ENCODE measurements around the gene ASPG.

The ASPG gene

DNA sequence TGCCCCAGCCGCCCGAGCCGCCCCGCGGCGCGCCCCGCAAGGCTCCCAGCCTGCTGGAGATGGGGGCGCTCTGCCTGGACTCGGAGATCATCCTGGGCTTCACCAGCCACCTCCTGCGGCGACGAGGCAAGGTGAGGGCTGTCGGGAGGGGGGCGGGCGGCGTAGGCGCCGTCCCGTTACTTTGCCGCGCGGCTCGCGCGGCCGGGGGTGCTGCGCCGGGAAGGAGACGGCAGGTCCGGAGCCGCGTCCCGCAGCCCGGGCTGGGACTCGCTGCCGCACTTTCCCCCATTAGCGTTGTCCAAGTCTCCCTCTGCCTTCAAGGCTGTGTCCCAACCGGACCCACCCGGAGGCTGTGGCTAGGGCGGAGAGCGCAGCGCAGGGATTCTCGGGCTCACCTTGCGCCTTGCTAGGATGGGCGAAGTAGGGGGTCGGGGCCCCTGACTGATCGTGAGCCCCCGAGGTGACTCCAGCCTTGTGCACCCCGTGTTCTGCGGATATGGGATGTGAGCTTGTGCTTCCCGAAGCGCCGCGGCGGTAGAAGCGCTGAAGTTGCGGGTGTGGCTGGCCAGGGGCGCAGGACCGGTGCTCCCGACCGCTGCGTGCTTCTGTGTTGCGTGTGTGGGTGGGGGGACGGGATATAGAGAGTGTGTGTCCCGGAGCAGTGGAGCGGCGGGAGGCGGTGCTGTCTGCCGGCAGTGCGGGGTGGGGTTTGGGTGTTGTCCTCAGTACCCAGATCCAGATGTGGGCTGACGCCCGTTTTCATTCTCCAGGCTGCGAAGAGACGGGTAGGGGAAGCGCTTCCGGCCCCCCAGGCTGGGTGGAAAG lies 51.2 kb downstream of the ASPG start:
- no peak for DNase-seq (ENCODE audit: low spot score)

DNA sequence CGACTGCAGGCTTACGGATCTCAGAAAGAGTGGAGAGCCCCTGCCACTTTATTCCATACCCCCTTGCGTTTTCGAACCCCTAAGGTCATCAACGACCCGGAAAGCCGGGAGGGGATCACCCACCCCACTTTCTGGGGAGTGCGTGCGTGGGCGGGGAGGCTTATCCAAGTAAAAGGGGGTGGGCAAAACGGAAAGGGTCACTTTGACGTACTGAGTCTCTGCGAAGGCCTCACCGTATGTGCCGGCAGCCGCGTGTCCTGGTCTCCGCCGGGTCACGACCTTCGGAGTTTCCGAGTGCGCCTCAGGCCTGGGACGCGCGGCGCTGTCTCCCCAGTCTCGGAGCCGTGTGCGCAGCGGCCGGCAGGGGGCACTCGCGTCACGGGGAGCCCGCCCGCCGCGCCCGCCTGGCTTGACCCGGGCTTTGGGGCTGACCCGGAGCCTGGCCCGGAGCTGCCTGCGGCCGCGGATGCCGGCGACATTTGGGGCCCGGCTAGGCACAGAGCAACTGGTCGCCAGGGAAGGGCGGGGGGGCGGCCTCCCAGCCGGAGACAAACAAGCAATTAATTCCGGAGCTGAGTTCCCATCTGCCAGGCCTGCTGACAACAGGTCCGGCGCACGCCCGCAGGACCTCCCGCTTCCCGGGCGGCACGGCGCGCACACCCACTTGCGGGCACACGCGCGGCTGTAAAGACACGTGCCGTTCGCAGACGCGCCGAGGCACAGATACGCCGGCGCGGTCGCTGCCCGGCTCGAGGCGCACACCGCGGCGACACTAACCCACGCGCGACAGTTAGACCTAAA lies 52.0 kb downstream of the ASPG start:
- DNase-seq (ENCODE audit: low spot score) = peak; percentile 19

DNA sequence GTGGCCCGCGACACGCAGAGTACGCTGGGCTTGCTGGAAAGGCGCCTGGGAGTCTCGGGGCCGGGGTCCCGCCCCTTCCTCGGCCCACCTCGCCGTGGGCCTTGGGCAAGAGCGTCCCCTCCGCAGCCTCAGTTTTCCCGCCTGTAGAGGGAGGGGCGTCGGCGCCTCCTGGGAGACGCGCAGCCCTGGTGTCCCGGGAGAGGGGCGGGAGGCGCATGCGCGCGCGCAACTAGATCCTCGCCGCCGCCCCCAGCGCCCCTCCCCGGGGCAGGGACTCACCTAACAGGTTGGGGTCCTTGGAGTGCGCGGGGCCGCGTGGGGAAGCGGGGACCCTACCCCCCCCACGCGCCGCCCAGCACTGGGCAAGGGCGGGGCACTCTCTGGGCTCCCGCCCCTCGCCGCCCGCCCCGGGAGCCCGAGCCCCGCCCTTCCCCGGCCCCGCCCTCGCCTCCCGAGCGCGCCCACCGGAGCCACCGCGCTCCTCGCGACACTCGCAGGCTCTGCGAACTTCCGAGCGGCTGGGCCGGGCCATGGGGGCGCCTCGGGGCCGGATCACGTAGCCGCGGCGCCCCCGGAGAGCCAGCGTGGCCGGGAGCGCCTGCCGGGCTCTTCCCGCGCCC lies 52.7 kb downstream of the ASPG start, which contains the start of gene KIF26A:
KIF26A (plus strand) TSS at position 490 of the 620 bp plus-strand sequence. CDS start 136 bp downstream, outside the sequence.
- no peak for DNase-seq (ENCODE audit: low spot score)

DNA sequence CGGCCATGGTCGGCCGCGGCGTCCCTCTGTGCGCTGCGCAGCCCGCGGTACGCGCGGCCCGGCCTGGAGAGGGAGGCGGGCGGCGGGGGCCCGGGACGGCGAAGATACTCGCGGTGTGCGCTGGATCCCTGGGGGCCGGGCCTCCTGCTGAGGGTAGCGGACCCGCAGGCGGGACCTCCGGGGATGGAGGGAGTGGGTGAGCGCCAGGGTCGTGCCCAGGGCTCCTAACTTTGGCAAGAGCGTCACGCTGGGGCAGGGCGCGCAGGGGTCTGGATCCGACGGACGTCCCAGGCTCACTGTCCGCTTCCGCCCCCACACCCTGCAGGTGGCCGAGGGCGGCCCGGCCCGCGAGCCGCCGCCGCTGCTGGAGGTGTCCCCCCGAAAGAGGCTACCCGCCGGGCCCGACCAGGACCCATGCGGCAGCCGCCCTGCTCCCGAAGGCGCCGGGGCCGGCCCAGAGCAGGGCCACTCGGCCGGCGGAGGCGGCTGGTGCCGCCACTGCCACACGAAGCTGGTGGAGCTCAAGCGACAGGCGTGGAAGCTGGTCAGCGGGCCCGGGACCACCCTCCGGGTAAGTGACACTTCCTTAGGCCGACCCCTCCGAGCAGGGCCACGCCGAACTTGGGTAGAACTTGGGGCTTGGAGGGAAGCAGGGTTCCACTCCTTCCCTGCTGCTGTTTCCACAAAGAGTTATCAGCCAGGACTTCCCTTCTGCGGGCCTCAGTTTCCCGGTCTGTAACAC lies 53.4 kb downstream of the ASPG start:
- DNase-seq (ENCODE audit: low spot score) = no peak

DNA sequence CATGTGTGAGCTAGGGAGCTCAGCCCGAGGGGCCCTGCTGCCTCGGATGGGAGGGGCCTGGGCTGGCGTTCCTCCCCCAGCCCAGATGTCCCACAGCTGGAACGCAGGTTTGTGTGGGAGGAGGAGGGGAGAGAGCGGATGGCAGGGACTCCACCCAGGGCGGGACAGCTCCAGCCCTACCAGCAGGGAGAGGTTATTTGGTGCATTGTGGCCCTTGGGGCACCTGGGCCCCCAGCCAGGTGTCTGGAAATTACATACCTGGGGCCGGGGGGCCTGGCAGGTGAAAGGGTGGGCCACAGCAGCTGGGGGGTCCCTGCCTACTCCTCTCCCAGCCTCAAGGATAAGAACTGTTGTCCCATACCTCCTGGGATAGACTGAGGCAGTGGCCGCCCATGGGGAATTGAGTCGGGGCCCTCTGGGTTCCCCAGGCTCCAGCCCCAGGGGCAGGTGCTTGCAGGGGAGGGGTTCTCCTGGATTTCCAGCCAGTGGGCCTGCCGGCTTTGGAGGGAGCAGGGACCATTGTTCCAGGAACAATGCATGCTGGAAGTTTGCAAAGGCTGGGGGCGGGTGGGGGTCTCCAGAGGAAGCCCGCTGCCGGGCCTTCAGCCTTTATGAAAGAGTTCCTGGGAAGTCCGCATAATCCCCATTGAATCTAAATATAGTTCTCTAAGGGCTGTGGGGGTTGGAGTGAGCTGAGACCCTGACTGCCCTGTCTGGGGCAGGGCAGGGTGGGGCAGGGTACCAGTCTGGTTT lies 54.1 kb downstream of the ASPG start:
- DNase-seq (ENCODE audit: low spot score) = no peak

DNA sequence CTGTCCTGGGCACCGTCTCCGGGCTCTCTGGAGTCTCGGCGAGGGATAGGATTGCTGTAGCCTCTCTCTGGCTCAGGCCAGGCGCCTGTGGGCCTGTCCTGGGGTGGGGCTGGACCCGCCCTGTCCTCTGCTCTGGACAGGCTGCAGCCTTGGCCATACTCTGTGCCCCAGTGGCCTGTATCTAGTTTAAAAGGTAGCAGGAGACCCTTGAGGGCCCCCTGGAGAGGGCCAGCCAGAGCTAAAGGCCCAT lies 54.6 kb downstream of the ASPG start:
- DNase-seq (ENCODE audit: low spot score) = no peak

DNA sequence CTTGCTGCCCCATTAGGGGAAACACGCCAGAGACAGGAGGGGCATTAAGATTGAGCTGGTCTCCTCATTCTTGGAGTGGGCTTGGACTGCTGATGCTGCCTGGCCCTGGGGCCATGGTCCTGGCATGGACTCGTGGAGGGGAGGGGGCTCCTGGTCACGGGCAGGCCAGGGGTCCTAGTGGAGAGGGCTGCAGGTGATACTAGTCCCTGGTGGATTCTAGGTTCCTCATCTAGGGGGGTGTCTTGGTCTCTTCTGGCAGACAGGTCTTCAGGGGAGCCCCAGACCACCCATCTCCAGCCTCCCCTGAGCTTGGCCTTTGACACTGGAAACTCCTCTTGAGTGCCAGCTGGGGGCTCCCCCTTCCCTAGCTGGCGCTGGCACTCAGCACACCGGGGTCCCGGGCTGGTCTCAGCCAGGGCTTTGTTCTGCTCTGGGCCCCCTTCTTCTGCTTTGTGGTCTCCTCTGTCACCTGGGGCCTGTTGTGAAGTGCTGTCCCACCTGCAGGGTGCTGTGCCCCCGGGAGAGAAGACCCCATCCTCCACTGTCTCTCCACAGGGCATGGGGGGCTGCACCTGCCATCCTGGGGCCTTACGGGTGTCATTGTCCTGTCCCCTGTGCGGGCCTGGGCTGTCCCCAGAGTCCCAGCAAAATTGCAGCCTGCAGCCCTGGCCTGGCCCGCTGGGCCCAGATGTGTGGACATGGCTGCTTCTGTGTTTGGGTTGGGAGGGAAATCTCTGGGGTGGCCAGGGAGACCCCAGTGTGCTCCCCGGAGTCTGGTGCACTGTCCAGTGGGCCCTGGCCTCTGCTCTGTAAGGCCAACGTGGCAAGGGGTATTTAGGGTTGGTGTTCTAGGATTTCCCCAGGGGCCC lies 55.2 kb downstream of the ASPG start:
- DNase-seq (ENCODE audit: low spot score) = no peak

DNA sequence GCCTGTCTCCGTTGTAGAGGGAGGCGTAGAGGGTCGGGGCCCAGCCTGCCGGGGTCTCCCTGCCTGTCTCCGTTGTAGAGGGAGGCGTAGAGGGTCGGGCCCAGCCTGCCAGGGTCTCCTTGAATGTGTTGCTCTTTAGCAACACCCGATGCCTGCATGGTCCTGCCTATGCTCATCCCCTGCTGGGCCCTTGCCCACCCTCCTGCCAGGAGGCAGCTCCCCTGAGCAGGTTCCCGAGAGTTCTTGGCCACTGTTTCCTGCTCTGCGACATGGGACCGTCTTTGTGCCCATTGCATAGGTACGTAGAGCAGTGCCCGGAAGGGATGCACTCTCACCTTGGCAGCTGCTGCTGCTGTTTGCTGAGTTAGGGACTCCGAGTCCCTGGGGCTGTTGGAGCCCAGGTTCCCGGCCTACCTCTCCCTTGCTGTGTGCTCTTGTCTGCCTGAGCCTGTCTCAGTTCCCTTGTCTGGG lies 56.2 kb downstream of the ASPG start:
- DNase-seq (ENCODE audit: low spot score) = no peak

DNA sequence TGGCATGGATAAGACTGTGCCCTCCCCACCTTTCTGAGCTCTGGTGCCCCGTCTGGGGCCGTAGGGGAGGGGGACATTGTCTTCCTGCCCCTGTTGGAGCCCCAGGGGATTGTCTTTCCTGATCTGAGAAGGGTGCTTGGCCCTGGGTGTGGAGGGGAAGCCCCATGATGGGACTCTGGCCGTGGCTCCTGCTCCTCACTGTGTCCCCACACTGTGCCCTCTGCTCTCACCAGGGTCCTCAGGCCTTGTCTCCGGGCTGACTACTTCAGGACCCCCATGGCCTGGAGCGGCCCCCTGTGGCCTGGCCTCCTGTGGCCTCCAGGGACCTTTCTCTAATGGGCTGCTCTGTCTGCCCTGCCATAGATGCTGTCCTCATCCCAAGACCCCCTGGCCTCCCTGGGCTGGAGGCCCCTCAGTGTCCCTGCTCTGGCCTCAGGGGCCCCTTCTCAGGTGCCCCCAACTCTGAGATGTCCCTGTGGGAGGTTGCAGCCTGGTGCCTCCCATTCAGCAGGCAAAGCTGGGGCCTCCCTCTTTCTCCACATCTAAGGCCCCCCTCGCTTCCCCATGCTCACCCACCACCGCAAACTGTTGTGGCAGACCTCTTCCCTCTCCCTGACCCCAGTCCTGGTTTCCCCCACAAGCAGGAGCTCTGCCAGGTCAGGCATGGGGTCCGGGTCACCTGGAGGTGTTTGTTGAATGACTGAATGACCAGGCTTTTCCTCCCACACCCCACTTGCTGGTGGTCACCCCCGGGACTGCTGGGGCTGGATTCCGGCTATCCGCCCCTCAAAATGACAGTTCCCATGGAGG lies 56.8 kb downstream of the ASPG start:
- DNase-seq (ENCODE audit: low spot score) = no peak

DNA sequence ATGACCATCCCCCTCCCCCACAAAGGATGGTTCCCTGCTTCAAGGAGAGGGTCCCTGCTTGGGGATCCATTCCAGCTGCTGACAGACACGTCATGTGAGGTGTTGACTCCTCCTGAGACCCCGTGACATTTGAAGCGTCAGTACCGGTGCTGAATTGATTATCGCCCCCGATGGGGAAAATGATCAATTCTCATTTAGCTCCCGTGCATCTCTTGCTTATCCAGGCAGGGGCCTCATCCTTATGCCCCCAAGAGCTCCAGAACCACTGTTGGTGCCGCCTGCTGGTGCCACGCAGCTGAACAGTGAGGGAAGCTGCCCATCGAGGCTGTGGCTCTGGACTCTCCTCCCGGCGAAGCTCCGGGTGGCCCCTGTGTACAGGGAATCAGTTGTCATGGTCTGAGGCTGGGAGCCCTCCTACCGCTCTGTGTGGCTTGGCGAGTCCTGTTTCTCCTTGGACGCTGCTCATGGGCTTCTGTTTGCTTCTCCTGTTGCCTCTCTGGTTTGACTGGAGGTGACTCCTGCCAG lies 57.5 kb downstream of the ASPG start:
- DNase-seq (ENCODE audit: low spot score) = no peak

DNA sequence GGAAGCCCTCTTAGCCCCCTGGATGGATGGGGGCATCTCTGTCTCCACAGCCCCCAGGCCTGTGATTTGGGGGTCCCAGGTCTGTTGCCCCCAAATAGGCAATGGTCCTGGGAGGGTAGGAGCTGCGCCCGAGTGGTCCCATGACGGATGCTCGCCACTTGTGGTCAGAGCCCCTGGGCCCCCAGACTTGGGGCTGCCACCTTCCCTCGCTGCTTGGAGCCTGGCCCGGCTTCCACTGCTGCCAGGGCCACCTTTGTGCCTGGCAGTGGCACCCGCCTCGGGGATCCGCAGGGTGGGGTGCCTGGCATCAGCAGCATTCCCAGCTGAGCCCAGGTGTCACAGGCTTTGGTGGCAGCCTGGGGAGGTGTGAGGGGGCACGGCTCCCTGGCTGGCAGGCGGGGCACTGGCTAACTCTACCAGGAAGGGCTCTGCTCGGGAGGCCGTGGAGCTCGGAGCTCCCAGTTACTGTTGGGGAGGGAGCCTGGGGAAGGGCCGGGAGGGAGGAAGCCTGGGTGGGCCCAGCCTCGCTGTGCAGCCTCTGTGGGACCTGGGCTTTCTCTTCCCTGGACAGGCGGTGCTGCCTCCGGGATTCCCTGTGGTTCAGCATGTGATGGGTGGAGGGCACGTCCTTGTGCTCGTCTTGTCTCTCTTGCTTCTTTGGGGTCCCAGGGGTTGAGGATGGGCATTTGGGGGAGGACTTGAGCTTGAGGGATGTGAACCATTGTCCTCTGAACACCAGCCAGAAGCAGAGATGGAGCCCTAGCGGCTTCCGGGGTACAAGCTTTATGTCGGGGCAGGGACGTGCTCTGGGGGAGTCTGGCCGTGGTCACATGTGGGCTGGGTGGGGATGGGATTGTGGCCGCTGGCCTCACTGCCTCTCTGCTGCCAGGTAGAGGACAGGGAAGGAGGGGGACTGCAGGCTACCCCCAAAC lies 58.3 kb downstream of the ASPG start:
- DNase-seq (ENCODE audit: low spot score) = no peak

DNA sequence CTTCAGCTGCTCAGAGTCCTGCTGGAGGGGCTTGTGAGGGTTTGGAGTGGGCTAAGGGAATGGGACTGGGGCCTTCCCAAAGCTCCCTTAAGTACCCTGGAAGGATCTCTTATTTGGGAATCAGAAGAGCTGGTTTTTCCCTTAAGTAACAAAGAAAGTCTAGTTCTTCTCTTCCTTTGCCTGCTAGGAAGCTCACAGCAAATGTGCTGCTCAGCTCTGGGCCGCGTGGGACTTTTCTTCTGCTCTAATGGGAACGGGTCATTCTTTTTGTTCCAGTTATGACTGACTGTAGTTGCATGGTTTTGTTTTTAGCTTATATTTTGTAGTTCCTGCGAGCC lies 58.9 kb downstream of the ASPG start:
- no peak for DNase-seq (ENCODE audit: low spot score)

DNA sequence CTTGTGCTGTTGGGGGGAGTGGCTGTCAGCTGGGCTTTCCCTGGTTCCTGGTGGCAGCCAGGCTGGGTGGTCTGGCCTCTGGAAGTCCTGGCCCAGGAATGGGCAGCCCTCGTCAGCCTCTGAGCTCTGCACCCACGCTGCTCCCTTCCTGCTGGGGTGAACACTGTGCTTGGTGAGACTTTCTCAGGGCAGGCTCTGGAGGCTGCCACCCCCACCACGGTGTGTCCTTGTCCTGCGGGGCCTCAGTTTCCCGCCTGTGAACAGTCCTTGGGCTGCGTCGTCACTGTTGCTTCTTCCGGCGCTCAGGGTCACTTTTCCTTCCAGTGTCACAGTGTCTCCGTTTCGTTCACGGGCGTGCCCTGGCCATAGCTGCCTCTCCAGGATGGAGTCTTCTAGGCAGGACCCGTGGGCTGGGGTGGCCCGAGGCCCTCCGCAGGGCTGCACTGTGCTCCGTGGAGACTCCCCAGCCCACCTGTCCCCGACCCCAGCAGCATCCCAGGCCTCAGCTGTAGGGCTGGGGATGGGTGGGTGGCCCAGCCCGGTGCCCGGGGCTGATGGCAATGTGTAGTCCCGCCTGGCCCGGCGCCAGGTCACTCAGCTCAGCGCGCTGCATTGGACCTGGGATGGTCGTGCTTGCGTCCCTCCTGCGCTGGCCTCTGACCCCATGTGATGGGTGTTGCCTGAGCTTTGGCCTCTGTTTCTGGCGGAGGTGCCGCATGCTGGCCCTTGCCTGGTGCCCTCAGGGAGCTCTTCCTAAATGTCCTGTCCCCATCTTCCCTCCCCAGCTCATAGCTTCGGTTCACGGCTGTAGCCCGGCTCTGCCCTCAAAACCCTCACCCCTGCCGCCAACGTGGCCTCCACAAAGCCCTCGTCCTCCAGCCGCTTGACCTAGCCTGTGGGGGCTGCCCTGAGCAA lies 59.7 kb downstream of the ASPG start:
- no peak for DNase-seq (ENCODE audit: low spot score)

DNA sequence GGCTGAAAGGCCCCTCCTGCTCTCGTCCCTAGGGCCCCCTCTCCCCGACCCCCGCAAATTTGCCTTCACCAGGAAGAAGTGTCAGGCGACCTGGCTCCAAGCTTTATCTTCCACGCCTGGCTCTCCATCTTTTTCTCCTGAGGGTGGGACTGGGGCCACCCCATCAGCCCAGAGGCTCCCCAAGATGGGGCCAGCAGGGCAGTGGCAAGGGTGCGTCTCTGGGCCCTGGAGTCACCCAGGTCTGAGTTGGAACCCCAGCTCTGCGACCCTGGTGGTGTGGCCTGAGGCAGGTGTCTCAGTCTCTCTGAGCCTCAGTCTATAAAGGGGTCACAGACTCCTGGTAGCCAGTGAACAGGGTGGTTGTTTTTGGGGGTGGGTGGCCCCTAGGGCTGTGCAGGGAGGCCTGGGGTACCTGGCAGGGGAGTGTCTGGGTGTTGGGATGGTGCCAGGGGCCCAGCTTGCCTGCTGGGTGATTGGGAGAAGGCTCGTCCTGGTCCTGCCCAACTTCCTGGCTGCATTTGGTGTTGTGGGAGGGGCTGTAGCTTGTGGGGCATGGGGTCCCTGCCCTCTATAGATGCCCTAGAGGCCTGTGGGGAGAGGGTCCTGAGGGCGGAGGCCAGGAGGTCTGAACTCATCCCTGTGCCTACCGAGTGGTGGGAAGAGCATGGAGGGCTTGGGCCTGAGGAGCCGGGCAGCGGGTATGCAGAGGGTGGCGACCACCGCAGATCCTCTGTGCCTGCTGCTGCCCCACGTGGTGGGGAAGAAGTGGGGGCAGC lies 60.5 kb downstream of the ASPG start:
- DNase-seq (ENCODE audit: low spot score) = no peak

DNA sequence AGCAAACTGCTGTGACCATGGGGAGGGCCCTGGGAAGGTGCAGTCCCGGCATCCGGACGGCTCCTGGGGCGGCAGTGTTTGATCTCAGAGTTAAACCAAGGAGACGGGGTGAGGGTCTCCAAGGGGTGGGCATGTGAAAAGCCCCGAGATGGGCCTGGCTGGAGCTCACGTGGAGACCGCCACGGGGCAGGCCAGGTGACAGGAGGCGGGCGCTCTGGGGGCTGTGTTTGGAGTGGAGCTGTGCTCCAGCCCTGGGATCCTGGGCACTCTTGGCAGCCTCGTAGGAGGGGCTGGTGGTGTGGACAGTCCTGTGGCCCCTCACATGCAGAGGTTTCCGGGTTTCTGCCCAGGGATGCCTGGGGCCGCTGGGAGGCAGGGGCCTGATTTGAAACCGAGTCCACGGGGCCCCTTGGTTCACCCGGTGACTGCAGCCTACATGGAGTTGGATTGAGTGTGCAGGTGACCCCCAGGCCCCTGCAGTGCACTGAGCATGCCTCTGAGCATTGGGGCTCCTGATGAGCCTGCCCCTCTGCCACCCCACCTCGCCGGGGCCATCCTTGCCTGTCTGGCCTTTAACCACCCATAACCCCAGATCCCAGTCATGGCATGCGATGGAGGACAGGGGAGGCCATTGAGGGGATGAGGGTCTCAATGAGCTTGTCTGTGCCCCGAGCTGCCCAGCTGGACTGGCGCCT lies 61.3 kb downstream of the ASPG start:
- DNase-seq (ENCODE audit: low spot score) = no peak
